Measurements from ENCODE around the gene KIF11. TPM values are rescaled to one million over a fixed set of nuclear protein-coding genes. Genes with fewer than 3 reads are reported as not detected.

Gene KIF11
- total RNA-seq, 1 donor from 2014 or later: 5.7 TPM

DNA sequence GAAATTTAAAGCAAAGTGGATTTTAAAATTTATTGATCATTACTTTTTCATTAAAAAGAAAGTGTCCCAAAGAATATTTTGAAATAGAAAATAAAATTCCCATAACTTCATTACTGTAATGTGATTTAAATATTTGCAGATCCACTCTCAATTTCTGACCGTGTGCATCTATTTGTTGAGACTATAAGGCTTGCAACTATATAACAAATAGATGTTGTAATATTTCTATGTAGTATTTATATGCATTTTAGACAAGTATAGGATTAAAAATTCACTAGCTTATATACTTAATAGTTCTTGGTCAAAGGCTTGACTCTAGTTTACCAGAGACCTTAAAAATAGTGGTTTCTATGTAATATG is 100.6 kb downstream of the KIF11 start:
- H3K4me3 ChIP-seq (ENCODE audit: low read depth, low read length): no peak overlapping the region
- H3K27me3 ChIP-seq (ENCODE audit: control insufficient read depth, insufficient read depth, low read length): peaks cover 13% of the 10 kb centered on the region
- TF ChIP-seq, protein P1, sequence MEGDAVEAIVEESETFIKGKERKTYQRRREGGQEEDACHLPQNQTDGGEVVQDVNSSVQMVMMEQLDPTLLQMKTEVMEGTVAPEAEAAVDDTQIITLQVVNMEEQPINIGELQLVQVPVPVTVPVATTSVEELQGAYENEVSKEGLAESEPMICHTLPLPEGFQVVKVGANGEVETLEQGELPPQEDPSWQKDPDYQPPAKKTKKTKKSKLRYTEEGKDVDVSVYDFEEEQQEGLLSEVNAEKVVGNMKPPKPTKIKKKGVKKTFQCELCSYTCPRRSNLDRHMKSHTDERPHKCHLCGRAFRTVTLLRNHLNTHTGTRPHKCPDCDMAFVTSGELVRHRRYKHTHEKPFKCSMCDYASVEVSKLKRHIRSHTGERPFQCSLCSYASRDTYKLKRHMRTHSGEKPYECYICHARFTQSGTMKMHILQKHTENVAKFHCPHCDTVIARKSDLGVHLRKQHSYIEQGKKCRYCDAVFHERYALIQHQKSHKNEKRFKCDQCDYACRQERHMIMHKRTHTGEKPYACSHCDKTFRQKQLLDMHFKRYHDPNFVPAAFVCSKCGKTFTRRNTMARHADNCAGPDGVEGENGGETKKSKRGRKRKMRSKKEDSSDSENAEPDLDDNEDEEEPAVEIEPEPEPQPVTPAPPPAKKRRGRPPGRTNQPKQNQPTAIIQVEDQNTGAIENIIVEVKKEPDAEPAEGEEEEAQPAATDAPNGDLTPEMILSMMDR (IDR thresholded peaks at IDR 0.05; ENCODE audit: insufficient read depth, low read length, poor library complexity, severe bottlenecking): no peak
- no peaks in the 10 kb centered on the region for H3K36me3 ChIP-seq (ENCODE audit: control insufficient read depth, insufficient read depth, low read length)
- DNase-seq (ENCODE audit: low read depth): no peak

DNA sequence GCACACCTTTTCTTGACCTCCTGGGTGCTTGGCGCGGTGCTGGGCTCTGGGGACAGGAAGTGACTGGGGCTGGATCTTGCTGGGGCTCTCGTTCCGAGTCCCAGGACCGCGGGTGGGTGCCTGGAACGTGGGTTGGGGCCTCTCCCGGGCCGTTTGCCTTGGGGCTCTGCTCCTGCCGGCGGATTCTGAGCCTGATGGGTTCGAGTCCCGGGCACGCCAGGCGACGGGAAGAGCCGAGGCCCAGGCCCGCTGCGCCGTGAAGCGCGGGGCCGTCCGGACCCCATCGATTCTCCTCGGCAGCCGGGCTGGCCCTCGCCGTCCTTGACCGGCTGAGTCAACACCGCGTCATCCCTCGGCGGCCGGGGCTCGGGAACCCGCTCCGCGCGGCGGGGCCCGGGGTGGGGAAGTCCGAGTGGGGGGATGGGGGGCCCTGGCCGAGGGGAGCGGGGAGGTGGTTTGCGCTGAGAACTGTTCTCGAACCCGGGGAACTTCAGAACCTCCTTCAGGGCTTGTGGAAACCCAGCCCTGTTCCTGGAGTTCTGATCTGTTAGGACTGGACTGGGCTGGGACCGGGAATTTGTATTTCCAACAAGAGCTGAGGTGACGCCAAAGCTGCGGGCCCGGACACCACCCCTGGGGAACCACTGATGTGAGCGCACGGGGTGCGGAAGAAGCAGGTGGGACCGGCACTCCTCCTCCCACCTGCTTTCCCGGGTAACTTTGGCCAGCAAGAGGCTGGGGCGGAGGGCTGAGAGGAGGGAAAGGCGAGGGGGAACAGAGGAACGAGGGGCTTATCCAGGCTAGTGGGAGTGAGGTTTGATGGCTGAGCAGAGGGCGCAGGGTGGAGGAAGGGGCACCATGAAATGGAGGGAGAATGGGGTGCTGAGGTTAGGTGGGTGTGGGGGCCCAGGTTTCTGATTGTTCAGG is 103.0 kb downstream of the KIF11 start:
- Histone ChIP-seq H3K36me3 (ENCODE audit: control insufficient read depth, insufficient read depth, low read length) (no peaks in the 10 kb centered on the region), H3K4me3 (ENCODE audit: low read depth, low read length) (peak overlapping the region; percentile 32), H3K27me3 (ENCODE audit: control insufficient read depth, insufficient read depth, low read length) (peaks cover 11% of the 10 kb centered on the region)
- TF ChIP-seq, protein P1 (IDR thresholded peaks at IDR 0.05; ENCODE audit: insufficient read depth, low read length, poor library complexity, severe bottlenecking): no peak
- no peak for DNase-seq (ENCODE audit: low read depth)

DNA sequence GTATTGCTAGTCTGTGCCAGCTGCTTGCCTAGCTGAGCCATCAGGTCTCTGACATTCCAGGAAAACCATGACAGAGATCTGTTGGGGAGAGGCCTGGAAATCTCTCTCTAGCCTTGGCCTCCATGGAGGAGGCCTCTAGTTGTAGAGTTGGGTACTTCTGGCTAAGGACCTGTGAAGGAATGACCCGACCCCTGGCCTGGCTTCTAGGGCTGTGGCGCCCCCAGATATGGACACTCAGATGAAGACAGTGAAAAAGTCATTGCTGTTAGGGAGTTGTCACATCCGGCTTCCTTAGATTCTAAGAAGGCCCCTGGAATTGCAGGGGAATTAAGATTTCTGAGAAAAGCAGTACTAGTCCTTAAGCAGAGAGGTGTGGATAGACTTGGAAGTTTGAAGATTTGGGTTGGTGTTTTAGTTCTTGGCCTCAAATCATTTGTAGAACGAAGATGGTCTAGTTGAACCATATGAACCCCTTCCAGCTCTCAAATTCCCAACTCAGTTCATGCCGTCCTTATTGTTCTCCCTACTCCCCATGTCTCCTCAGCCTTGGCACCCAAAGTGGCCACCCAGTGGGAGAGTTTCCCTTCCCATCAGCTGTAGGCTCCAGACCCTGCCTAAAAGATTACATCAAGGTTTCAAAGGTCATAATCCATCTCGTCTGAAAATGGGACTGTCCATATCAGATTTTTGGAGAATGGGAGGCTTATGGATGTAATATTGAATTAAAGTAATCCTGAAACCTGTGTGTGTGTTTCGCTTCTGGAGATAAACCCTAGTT is 103.9 kb downstream of the KIF11 start:
- Histone ChIP-seq H3K4me3 (ENCODE audit: low read depth, low read length) (no peak overlapping the region), H3K27me3 (ENCODE audit: control insufficient read depth, insufficient read depth, low read length) (peaks cover 6% of the 10 kb centered on the region), H3K36me3 (ENCODE audit: control insufficient read depth, insufficient read depth, low read length) (no peaks in the 10 kb centered on the region)
- DNase-seq (ENCODE audit: low read depth): no peak
- TF ChIP-seq, protein P1 (IDR thresholded peaks at IDR 0.05; ENCODE audit: insufficient read depth, low read length, poor library complexity, severe bottlenecking): no peak

DNA sequence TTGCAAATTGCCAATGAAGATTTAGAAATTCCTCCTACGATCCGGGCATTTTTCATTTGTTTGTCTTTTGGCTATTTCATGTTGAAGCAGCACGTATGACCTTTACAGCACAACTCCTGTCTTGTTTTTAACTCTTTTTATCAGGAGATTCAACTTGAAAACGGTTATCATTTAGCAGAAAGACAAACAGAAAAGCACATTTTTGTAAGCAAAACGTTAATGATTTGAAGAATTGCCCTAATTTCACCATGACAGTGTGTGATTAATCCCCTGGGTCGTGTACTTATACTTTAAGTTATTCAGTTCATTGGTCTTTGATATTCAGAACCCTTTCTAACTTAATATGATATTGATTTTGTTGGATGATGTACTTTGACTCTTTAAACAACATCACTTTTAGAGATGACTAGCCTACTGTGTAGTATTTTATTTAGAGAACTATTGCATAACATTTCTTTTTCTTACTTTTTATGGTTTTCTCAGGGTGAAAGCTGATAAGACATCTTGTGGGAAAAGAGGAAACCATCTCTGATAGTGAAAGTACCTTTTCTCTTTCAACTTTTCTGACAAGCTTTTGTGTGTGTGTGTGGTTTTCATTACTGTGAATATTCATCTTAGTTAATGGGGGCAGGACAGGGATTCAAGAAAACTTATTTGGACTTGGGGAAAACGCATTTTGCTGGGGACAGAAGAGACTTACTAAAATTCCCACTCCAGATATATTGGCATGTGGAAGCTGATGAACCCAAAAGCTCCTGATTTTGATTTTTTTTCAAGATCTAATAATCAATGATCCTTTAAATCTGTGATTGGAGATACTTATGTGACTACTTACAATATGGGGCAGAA is 105.0 kb downstream of the KIF11 start:
- H3K36me3 ChIP-seq (ENCODE audit: control insufficient read depth, insufficient read depth, low read length): no peaks in the 10 kb centered on the region
- DNase-seq (ENCODE audit: low read depth): no peak
- TF ChIP-seq, protein P1 (IDR thresholded peaks at IDR 0.05; ENCODE audit: insufficient read depth, low read length, poor library complexity, severe bottlenecking): no peak
- H3K27me3 ChIP-seq (ENCODE audit: control insufficient read depth, insufficient read depth, low read length): no peaks in the 10 kb centered on the region
- no peak overlapping the region for H3K4me3 ChIP-seq (ENCODE audit: low read depth, low read length)

DNA sequence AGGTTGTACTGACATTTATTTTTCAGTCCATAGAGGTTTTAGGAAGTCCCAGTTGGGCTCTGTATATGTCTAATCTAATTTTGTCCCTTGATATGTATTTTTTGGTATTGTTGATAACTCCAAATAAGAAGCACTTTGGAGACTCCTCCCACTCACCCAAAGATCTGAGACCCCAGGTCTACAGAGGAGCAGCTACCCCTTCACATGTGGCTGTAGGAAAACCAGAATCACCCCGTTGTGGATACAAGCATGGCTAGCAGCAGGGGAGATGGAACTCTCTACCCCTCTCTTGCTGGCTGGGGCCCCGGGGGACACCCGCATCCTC is 106.2 kb downstream of the KIF11 start:
- H3K27me3 ChIP-seq (ENCODE audit: control insufficient read depth, insufficient read depth, low read length): no peaks in the 10 kb centered on the region
- TF ChIP-seq, protein P1 (IDR thresholded peaks at IDR 0.05; ENCODE audit: insufficient read depth, low read length, poor library complexity, severe bottlenecking): no peak

More for the DNA sequence above, 106.2 kb downstream of the KIF11 start:
- DNase-seq (ENCODE audit: low read depth): no peak
- peak overlapping the region; percentile 31 for H3K4me3 ChIP-seq (ENCODE audit: low read depth, low read length)
- H3K36me3 ChIP-seq (ENCODE audit: control insufficient read depth, insufficient read depth, low read length): no peaks in the 10 kb centered on the region
